Measurements from ENCODE around the gene WDFY4. TPM values are rescaled to one million over a fixed set of nuclear protein-coding genes. Genes with fewer than 3 reads are reported as not detected.

WDFY4 gene
- total RNA-seq, 2 donors from 2014 or later, result 0.09 to 0.25 TPM

GRCh38 chr10:48798481-48799254 is 114.0 kb downstream of the WDFY4 start:
- Mint-ChIP-seq H3K9me3 (peaks cover 11 to 12% of the 10 kb centered on the region in 2 donors), H3K27ac (peak overlapping the region in 1 of 2 donors; percentile 87)
- ATAC-seq, result no peak

GRCh38 chr10:48799341-48800006 is 114.8 kb downstream of the WDFY4 start:
- Mint-ChIP-seq H3K9me3 (peaks cover 11 to 12% of the 10 kb centered on the region in 2 donors), H3K36me3 (peaks cover 18% of the 10 kb centered on the region in 2 donors), H3K27ac (peak overlapping the region in 1 of 2 donors; percentile 87)
- no peak for ATAC-seq
- DNase-seq (ENCODE audit: low spot score in 2 of 2), result no peak

More at GRCh38 chr10:48798481-48799254, 114.0 kb downstream of the WDFY4 start:
- DNase-seq (ENCODE audit: low spot score in 2 of 2), result no peak
- H3K36me3 Mint-ChIP-seq, result peaks cover 18% of the 10 kb centered on the region in 2 donors

GRCh38 chr10:48800007-48800675 is 115.5 kb downstream of the WDFY4 start:
- peak overlapping the region; percentile 87 to 95 for H3K27ac Mint-ChIP-seq
- H3K36me3 Mint-ChIP-seq, result peaks cover 18% of the 10 kb centered on the region in 2 donors
- no peak for DNase-seq (ENCODE audit: low spot score in 2 of 2)
- peak; percentile 38 to 77 for ATAC-seq
- H3K9me3 Mint-ChIP-seq, result peaks cover 11 to 12% of the 10 kb centered on the region in 2 donors

- Mint-ChIP-seq H3K27ac (peak overlapping the region in 1 of 2 donors; percentile 87), H3K36me3 (peaks cover 18% of the 10 kb centered on the region in 2 donors), H3K9me3 (peaks cover 11 to 12% of the 10 kb centered on the region in 2 donors)
- peak in 1 of 2 donors; percentile 41 for ATAC-seq
- no peak for DNase-seq (ENCODE audit: low spot score in 2 of 2)
These were observed 116.3 kb downstream of the WDFY4 start for GRCh38 chr10:48801001-48801421.

- H3K9me3 Mint-ChIP-seq, result peaks cover 11 to 12% of the 10 kb centered on the region in 2 donors
- peak; percentile 30 to 84 for ATAC-seq
- no peak overlapping the region for H3K27ac Mint-ChIP-seq
- no peak for DNase-seq (ENCODE audit: low spot score in 2 of 2)
- H3K36me3 Mint-ChIP-seq, result peaks cover 18% of the 10 kb centered on the region in 2 donors
These were observed 118.0 kb downstream of the WDFY4 start for GRCh38 chr10:48802611-48803071.

GRCh38 chr10:48803801-48804584 is 119.3 kb downstream of the WDFY4 start:
- ATAC-seq, result no peak
- H3K27ac Mint-ChIP-seq, result peak overlapping the region in 1 of 2 donors; percentile 50
- H3K9me3 Mint-ChIP-seq, result peaks cover 11 to 12% of the 10 kb centered on the region in 2 donors
- DNase-seq (ENCODE audit: low spot score in 2 of 2), result no peak
- peaks cover 16 to 17% of the 10 kb centered on the region in 2 donors for H3K36me3 Mint-ChIP-seq

GRCh38 chr10:48804740-48805182 is 120.1 kb downstream of the WDFY4 start:
- Mint-ChIP-seq H3K27ac (peak overlapping the region in 1 of 2 donors; percentile 50), H3K9me3 (peaks cover 7 to 8% of the 10 kb centered on the region in 2 donors), H3K36me3 (peaks cover 8 to 10% of the 10 kb centered on the region in 2 donors)
- DNase-seq (ENCODE audit: low spot score in 2 of 2) (no peak), ATAC-seq (peak in 1 of 2 donors; percentile 27)

- no peak for ATAC-seq
- H3K27ac Mint-ChIP-seq, result no peak overlapping the region
These were observed 120.7 kb downstream of the WDFY4 start for GRCh38 chr10:48805411-48805810.

GRCh38 chr10:48805848-48806247 is 121.2 kb downstream of the WDFY4 start:
- H3K36me3 Mint-ChIP-seq, result no peaks in the 10 kb centered on the region
- no peaks in the 10 kb centered on the region for H3K9me3 Mint-ChIP-seq
- DNase-seq (ENCODE audit: low spot score in 2 of 2) (no peak), ATAC-seq (no peak)
- no peak overlapping the region for H3K27ac Mint-ChIP-seq

More at GRCh38 chr10:48805411-48805810, 120.7 kb downstream of the WDFY4 start:
- Mint-ChIP-seq H3K36me3 (peaks cover 2 to 3% of the 10 kb centered on the region in 2 donors), H3K9me3 (peaks cover under 1 to 1% of the 10 kb centered on the region in 2 donors)
- DNase-seq (ENCODE audit: low spot score in 2 of 2), result no peak

- H3K9me3 Mint-ChIP-seq, result no peaks in the 10 kb centered on the region
- ATAC-seq (no peak), DNase-seq (ENCODE audit: low spot score in 2 of 2) (no peak)
- no peaks in the 10 kb centered on the region for H3K36me3 Mint-ChIP-seq
- no peak overlapping the region for H3K27ac Mint-ChIP-seq
These were observed 121.7 kb downstream of the WDFY4 start for GRCh38 chr10:48806342-48806741.

- DNase-seq (ENCODE audit: low spot score in 2 of 2), result no peak
- Mint-ChIP-seq H3K9me3 (peaks cover 0 to 4% of the 10 kb centered on the region in 2 donors), H3K27ac (no peak overlapping the region), H3K36me3 (no peaks in the 10 kb centered on the region)
- no peak for ATAC-seq
These were observed 123.3 kb downstream of the WDFY4 start for GRCh38 chr10:48807791-48808470.

GRCh38 chr10:48809261-48809660 is 124.6 kb downstream of the WDFY4 start:
- peaks cover 0 to 4% of the 10 kb centered on the region in 2 donors for H3K9me3 Mint-ChIP-seq

GRCh38 chr10:48811461-48811860 is 126.8 kb downstream of the WDFY4 start:
- no peak for DNase-seq (ENCODE audit: low spot score in 2 of 2)
- no peak for ATAC-seq
- H3K36me3 Mint-ChIP-seq, result no peaks in the 10 kb centered on the region
- H3K9me3 Mint-ChIP-seq, result peaks cover 0 to 4% of the 10 kb centered on the region in 2 donors
- no peak overlapping the region for H3K27ac Mint-ChIP-seq

More at GRCh38 chr10:48809261-48809660, 124.6 kb downstream of the WDFY4 start:
- no peak overlapping the region for H3K27ac Mint-ChIP-seq
- H3K36me3 Mint-ChIP-seq, result no peaks in the 10 kb centered on the region
- ATAC-seq (peak in 1 of 2 donors; percentile 40), DNase-seq (ENCODE audit: low spot score in 2 of 2) (no peak)

GRCh38 chr10:48811917-48812316 is 127.2 kb downstream of the WDFY4 start:
- Mint-ChIP-seq H3K27ac (no peak overlapping the region), H3K36me3 (no peaks in the 10 kb centered on the region), H3K9me3 (peaks cover 0 to 4% of the 10 kb centered on the region in 2 donors)
- no peak for DNase-seq (ENCODE audit: low spot score in 2 of 2)
- ATAC-seq, result no peak

- H3K27ac Mint-ChIP-seq, result no peak overlapping the region
- ATAC-seq (no peak), DNase-seq (ENCODE audit: low spot score in 2 of 2) (no peak)
- peaks cover 0 to 4% of the 10 kb centered on the region in 2 donors for H3K9me3 Mint-ChIP-seq
- no peaks in the 10 kb centered on the region for H3K36me3 Mint-ChIP-seq
These were observed 128.6 kb downstream of the WDFY4 start for GRCh38 chr10:48813291-48813690.
